ENCODE data around the gene PHLPP1. TPM values are rescaled to one million over a fixed set of nuclear protein-coding genes. Genes with fewer than 3 reads are reported as not detected.

PHLPP1 gene
- total and polyA plus RNA-seq, 9 of the 15 experiments (the other 6 are each of a cell fraction or from before 2014, with no cell fraction given) = 0.56 to 9.0 (median 4.5) TPM

GRCh38 chr18:62739911-62740310 is 24.6 kb downstream of the PHLPP1 start:
- H2AFZ ChIP-seq (ENCODE audit: low read depth, low read length) = no peak overlapping the region
- CTCF ChIA-PET (ENCODE audit: low intra/inter-chr PET ratio) = no interaction called here
- no peaks in the 10 kb centered on the region for H3K27me3 ChIP-seq (ENCODE audit: control insufficient read depth in 2 of 2, insufficient read depth in 2 of 2, low read length in 2 of 2)
- H3K4me3 ChIP-seq = no peak overlapping the region
- H3K9me3 ChIP-seq (replicated peaks; ENCODE audit: control insufficient read depth, insufficient read depth, low read depth, low read length) = no peaks in the 10 kb centered on the region
- no peaks in the 10 kb centered on the region for H4K20me1 ChIP-seq (replicated peaks; ENCODE audit: control insufficient read depth, insufficient read depth, low read length)
- H3K4me1 ChIP-seq (replicated peaks in 1 of 2; ENCODE audit: control insufficient read depth in 2 of 2, insufficient read depth in 2 of 2, low read length in 2 of 2) = peaks cover 7 to 32% of the 10 kb centered on the region in 2 experiments
- FAIRE-seq (no peak), DNase-seq (ENCODE audit: extremely low read depth in 1 of 4, low spot score in 3 of 4) (no peak), ATAC-seq (no peak)
- BruUV-seq (replicated peaks) = no TSS peak
- POLR2A ChIA-PET = interaction anchor here (0.5 to 1.0 kb wide), 2 partner anchors 16 to 124 kb away, joined by 3 read pairs; no protein-coding TSS in a partner anchor
- no peak for TF ChIP-seq MXI1 (IDR thresholded peaks at IDR 0.05; ENCODE audit: low read depth, low read length)
- no peak for TF ChIP-seq NR2C2 (CRISPR knock-in tag; IDR thresholded peaks at IDR 0.05)
- no peak for TF ChIP-seq NR2C2 (tag; IDR thresholded peaks at IDR 0.05)
- TF ChIP-seq, protein P1, sequence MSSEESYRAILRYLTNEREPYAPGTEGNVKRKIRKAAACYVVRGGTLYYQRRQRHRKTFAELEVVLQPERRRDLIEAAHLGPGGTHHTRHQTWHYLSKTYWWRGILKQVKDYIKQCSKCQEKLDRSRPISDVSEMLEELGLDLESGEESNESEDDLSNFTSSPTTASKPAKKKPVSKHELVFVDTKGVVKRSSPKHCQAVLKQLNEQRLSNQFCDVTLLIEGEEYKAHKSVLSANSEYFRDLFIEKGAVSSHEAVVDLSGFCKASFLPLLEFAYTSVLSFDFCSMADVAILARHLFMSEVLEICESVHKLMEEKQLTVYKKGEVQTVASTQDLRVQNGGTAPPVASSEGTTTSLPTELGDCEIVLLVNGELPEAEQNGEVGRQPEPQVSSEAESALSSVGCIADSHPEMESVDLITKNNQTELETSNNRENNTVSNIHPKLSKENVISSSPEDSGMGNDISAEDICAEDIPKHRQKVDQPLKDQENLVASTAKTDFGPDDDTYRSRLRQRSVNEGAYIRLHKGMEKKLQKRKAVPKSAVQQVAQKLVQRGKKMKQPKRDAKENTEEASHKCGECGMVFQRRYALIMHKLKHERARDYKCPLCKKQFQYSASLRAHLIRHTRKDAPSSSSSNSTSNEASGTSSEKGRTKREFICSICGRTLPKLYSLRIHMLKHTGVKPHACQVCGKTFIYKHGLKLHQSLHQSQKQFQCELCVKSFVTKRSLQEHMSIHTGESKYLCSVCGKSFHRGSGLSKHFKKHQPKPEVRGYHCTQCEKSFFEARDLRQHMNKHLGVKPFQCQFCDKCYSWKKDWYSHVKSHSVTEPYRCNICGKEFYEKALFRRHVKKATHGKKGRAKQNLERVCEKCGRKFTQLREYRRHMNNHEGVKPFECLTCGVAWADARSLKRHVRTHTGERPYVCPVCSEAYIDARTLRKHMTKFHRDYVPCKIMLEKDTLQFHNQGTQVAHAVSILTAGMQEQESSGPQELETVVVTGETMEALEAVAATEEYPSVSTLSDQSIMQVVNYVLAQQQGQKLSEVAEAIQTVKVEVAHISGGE (CRISPR knock-in tag; IDR thresholded peaks at IDR 0.05) = no peak
- TF ChIP-seq CHD2 (IDR thresholded peaks at IDR 0.05; ENCODE audit: low read depth, low read length) = no peak
- no peak for TF ChIP-seq ZNF3 (CRISPR knock-in tag; IDR thresholded peaks at IDR 0.05)
- TF ChIP-seq SREBF1 (IDR thresholded peaks at IDR 0.05; ENCODE audit: borderline replicate concordance, low read depth, low read length) = no peak
- TF ChIP-seq NELFE (IDR thresholded peaks at IDR 0.05; ENCODE audit: insufficient read depth, insufficient read length) = no peak
- TF ChIP-seq ZKSCAN3 (CRISPR knock-in tag; IDR thresholded peaks at IDR 0.05) = no peak
- no peak for TF ChIP-seq ETV5 (CRISPR knock-in tag; IDR thresholded peaks at IDR 0.05; ENCODE audit: low read depth)
- TF ChIP-seq EZH2 (IDR thresholded peaks at IDR 0.05; ENCODE audit: borderline replicate concordance, low read depth, low read length) = no peak
- TF ChIP-seq FOXA1 (IDR thresholded peaks at IDR 0.05; ENCODE audit: borderline replicate concordance) = no peak
- no peak for TF ChIP-seq SMAD4 (CRISPR knock-in tag; conservative IDR thresholded peaks at IDR 0.05)
- TF ChIP-seq GATAD2B (IDR thresholded peaks at IDR 0.05; ENCODE audit: borderline replicate concordance) = no peak
- TF ChIP-seq JUNB (CRISPR knock-in tag; conservative IDR thresholded peaks at IDR 0.05) = no peak
- TF ChIP-seq DNMT1 (IDR thresholded peaks at IDR 0.05) = no peak
- in situ Hi-C loops (cut with MboI) (no loop called here), intact Hi-C loops (cut with micrococcal nuclease) (loop anchor here (10.0 kb wide), 1 partner anchor 95 kb away; no protein-coding TSS in a partner anchor)
- 17% methylated on average over 2 of the region's 5 CpGs for WGBS (ENCODE audit: insufficient coverage, low coverage, missing lambda C conversion rate)
- no peak overlapping the region; the same call in 1 of the 2 replicates for H3K4me2 ChIP-seq (ENCODE audit: insufficient read depth, low read length)
- H3K9me1 ChIP-seq (ENCODE audit: control insufficient read depth, insufficient read depth, low read length) = no peaks in the 10 kb centered on the region
- H3K79me2 ChIP-seq (ENCODE audit: control insufficient read depth, insufficient read depth, low read length) = peaks cover 72% of the 10 kb centered on the region
- H3K27ac ChIP-seq (ENCODE audit: extremely low read depth, low read depth, low read length) = no peak overlapping the region
- H3K36me3 ChIP-seq (ENCODE audit: control insufficient read depth, insufficient read depth, low read length) = no peaks in the 10 kb centered on the region
- H3K9ac ChIP-seq (ENCODE audit: insufficient read depth in 1 of 2, low read depth in 2 of 2, low read length in 2 of 2) = no peak overlapping the region
